GM18526 (cell line): ENCODE results near the gene CFAP57.

Experiments used
- POLR2A ChIP-seq: IDR thresholded peaks from 3 replicates; pipeline ENCODE4 v1.6.1; 2011; ENCODE audit not compliant: insufficient read length; ENCODE audit errors: extremely low read depth

The CFAP57 gene

GRCh38 chr1:43205671-43206070, 33.5 kb downstream of the CFAP57 start:
- TF ChIP-seq POLR2A: no peak

- no peak for TF ChIP-seq POLR2A
These were observed 34.6 kb downstream of the CFAP57 start for GRCh38 chr1:43206600-43207228.

DNA sequence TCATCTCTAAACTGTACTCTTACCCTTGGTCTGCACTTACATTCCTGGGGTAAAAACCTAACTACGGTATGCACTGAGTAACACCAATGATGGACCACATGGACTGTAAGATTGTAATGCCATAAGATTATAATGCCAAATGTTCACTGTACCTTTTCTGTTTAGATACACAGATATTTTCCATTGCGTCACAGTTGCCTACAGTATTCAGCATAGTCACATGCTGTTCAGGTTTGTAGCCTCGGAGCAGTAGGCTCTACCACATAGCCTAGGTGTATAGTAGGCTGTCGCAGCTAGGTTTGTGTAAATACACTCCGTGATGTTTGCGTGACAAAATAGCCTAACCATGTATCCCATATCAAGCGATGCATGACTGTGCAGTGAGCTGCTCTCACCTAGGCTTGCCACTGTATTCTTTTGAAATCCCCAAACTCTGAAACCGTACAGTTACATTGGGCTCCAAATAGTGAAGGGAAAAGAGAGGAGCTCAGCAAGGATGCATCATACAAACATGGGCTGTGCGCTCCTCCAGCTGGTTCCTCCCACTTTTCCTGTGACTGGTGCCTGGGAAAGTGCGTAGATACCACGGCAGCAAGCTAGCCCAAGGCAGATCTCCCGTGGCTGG, 35.2 kb downstream of the CFAP57 start:
- TF ChIP-seq POLR2A: no peak

DNA sequence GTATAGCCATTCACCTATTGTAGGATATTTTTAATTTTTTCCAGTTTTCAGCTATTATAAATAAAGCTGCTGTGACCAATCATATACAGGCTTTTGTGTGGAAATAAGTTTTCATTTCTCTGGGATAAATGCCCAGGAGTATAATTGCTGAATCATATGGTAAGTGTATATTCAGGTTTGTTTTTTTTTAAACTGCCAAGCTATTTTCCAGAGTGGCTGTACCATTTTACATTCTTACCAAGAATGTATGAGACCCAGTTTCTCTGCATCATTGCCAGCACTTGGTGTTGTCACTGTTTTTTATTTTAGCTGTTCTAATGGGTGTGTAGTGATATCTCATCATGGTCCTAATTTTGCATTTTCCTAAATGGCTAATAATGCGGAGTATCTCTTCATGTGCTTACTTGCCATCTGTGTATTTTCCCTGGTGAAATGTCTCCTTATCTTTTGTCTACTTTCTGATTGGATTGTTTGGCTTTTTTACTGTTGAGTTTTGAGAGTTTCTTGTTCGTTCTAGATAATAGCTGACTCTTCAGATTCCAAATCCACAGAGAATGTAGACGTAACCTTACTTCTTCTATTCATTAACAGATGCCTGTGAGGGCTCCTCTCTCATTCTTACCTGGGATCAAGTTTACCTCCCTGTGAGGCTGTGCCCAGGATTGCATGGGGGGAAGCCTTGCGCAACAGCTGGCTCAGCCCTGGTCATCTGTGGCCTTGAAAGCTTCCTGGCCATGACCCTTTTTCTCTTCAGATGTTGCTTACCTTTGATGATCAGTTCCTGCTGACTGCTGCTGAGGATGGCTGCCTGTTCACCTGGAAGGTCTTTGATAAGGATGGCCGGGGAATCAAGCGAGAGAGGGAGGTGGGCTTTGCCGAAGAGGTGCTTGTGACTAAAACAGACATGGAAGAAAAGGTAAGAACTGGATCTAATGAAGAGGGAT, 42.6 kb downstream of the CFAP57 start:
- TF ChIP-seq POLR2A: no peak

- TF ChIP-seq POLR2A: no peak
These were observed 45.6 kb downstream of the CFAP57 start for GRCh38 chr1:43217747-43218146.

DNA sequence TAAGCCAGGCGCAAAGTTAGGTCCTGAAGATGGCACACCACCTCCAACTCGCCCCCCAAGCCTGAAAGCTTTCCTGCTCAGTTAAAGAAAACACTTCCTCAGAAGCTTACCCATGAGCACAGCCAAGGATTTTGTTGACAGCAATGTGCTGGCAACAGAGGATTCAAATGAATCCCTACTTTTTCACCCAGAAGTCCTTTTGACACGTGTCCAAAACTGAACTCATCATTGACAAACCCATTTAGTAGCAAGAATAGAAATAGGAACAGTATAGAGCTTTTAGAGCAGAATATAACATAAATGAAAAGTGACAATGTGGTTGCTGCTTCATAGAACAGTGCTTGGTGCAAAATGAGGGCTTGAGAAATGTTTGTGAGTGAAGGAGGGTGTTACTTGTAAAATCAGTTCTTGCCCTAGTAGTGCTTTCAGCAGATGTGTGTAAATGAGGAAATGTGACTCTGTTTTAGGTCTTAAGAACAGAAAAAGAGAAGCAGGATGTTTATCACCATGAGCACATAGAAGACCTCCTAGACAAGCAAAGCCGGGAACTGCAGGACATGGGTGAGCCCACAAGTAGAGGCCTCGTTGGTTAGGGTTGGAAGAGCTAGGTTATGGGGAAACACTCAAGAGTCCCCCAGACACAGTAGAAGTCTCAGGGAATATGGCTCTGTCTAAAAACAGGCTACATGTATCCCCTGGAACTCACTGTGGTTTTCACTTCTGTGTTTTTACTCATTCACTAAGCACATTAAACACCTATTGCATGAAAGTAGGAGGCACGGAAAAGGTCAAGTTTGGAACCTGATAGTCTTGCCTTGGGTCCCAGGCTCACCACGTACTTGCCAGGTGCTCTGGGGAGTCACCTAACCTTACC, 49.0 kb downstream of the CFAP57 start:
- TF ChIP-seq POLR2A: no peak

GRCh38 chr1:43221797-43222196, 49.7 kb downstream of the CFAP57 start:
- TF ChIP-seq POLR2A: no peak

GRCh38 chr1:43222879-43223278, 50.7 kb downstream of the CFAP57 start:
- no peak for TF ChIP-seq POLR2A

DNA sequence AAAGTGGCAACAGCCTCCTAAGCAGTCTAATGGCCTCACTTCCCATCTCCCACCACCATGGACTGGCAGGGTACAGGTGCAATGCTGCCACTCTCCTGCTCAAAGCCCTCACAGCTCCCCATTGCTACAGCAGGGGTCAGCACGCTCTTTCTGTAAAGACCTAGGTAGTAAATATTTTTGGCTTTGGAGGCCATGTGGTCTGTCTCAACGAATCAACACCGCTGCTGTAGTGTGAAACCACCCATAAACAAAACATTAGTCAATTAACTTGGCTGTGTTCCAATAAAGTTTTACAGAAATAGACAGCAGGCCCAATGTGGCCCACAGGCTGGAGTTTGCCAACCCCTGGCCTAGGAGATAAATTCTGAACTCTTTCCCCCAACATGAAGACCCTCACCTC, 53.0 kb downstream of the CFAP57 start:
- no peak for TF ChIP-seq POLR2A

DNA sequence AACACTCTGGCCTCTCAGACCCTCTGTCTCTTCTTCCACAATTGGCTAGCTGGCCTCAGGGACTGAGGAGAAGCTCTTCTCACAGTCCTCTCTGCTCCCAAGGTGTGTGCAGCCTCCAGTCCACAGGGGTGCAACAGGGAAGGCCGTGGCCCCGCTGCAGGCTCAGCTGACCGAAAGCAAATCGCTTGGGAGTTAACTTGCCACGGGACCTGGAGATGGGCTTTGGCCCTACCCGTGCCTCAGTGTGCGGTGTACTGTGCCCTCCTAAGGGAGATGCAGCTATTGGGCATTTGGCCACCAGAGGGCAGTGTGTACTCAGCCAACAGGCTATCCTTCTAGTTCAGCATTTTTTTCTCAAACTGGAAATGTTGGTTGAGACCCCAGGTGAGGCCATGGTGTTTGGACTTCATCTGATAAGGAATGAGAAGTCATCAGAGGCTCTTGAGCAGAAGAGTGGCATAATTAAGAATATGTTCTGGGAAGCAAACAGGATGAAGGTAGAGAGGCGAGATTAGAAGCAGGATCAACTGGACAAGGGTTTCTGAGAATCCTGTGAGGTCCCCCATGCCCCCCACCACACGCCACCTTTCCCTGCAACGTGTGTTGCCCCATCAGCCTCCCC, 55.1 kb downstream of the CFAP57 start:
- TF ChIP-seq POLR2A: no peak

DNA sequence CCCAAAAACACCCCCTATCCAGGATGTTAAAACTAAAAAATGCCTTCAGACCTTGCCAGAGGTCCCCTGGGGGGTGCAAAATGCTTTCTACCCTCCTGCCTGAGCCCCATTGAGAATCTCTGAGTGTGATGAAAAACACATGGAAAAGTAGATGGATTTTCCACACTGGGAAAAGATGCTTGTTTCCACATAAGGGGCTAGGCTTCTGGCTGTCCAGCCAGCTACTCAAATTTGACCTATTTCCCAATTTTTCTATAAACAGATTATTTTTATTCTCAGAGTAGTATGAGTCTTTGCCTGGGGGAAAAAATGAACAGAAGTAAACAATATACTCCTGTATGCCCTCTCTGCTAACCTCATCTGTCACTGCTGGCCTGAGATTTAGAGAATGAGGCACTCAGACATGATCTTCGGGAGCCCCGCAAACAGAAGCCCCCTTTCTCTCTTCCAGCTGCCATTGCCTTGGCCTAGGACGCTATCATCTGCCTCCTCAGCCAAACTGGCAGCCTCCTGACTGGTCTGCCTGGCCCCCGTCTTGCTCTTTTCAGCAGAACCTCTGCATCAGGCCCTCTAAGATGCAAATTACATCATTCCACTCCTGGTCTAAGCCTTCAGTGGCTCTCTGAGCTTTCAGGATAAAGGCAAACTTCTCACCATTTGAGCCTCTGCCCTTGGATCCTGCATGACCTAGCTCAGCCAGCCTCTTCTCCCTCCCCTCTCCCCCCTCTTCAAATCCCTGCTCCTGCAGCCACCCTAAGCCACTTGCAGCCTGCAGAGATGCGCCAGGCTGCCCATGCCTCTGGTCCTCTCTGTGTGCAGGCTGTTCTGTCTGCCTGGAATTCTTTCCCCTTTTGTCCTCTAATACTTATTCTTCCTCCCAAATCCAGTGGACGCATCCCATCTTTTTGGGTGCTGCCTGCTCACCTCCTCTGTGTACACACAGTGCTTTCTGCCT, 58.0 kb downstream of the CFAP57 start:
- no peak for TF ChIP-seq POLR2A

DNA sequence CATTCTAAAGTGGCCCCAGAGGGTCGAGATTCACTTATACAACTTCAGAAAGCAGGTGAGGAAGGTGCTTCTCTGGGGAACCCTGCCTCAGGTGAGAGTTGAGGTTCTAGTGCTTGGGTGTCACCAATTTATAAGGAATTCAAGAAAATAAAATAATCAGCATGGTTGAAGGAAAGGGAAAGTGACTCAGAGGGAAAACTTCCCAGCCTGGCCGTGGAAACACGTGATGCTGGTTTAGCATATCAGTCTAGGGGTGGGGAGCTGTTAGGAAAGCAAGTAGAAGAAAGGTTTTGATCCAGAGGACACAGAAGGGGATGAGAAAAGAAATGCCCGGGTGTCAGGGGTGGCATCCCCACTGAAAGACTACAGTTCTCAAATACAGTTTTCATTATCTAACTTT, 59.9 kb downstream of the CFAP57 start:
- TF ChIP-seq POLR2A: no peak

DNA sequence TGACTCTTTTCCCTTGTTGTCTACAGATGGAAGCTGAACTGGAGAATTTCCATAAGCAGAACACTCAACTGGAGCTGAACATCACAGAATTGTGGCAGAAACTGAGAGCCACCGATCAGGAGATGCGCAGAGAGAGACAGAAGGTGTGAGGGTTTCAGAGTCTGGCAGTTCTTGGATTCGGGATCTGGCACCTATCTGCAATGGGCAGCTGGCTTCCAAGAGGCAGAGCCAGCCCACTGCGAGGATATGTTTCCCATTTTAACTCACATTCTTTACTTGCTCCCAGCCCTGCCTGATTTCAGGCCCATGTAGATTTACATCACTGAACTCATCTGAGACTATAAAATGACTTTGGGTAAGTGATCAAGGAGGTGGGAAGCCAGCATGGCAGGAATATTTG, 60.4 kb downstream of the CFAP57 start:
- no peak for TF ChIP-seq POLR2A

- TF ChIP-seq POLR2A: no peak
These were observed 61.5 kb downstream of the CFAP57 start for GRCh38 chr1:43233631-43234030.

DNA sequence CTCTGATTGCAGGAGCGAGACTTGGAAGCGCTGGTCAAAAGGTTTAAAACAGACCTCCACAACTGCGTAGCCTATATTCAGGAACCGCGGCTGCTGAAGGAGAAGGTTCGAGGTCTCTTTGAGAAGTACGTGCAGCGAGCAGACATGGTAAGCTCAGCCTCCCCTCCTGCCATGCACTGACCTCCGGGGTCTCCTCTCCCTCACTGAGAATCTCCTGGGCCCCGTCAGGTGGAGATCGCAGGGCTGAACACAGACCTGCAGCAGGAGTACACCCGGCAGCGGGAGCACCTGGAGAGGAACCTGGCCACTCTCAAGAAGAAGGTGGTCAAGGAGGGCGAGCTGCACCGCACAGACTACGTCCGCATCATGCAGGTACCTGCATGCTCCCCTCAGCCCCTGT, 62.1 kb downstream of the CFAP57 start:
- no peak for TF ChIP-seq POLR2A
